ENCODE measurements around the gene SPTA1.

GRCh38 chr1:158675563-158676323, 10.8 kb downstream of the SPTA1 start:
- no peak for TF ChIP-seq EZH2 (IDR thresholded peaks at IDR 0.05)
- TF ChIP-seq POLR2AphosphoS5 (IDR thresholded peaks at IDR 0.05; ENCODE audit: borderline replicate concordance, low read depth, low read length), result no peak
- no peak for TF ChIP-seq FOXP2 (optimal IDR thresholded peaks at IDR 0.05; ENCODE audit: control extremely low read depth, extremely low read length, insufficient read depth)

All from SK-N-MC (cell line).